Hepatocyte (in vitro differentiated cells): ENCODE results near the gene TCHP. TPM values are rescaled to one million over a fixed set of nuclear protein-coding genes. Genes with fewer than 3 reads are reported as not detected.

Experiments
- DNase-seq: peaks from one replicate; pipeline ENCODE4 v3.0.0-alpha.2; 2016; ENCODE audit warnings: low spot score
- H2AFZ ChIP-seq: fragments of 200-600 bp; sonication (generic); 2 replicates; pipeline ENCODE4 v1.6.0; 2016; ENCODE audit warnings: antibody characterized with exemption, mild to moderate bottlenecking
- H3K27ac ChIP-seq: fragments of 200-600 bp; sonication (generic); 2 replicates; pipeline ENCODE4 v1.5.1; 2016; ENCODE audit warnings: mild to moderate bottlenecking
- H3K27me3 ChIP-seq: fragments of 200-600 bp; sonication (generic); 2 replicates; pipeline ENCODE4 v1.6.1; 2016
- H3K36me3 ChIP-seq: fragments of 200-600 bp; sonication (generic); replicated peaks from 2 replicates; pipeline ENCODE4 v1.5.1; 2016; ENCODE audit warnings: low read depth; ENCODE audit not compliant: insufficient read depth
- H3K4me1 ChIP-seq: fragments of 200-600 bp; sonication (generic); 2 replicates; pipeline ENCODE4 v1.5.1; 2016; ENCODE audit warnings: mild to moderate bottlenecking, moderate library complexity; ENCODE audit not compliant: insufficient read depth
- H3K4me2 ChIP-seq: fragments of 200-600 bp; sonication (generic); 2 replicates; pipeline ENCODE4 v1.6.0; 2016
- H3K4me3 ChIP-seq: fragments of 200-600 bp; sonication (generic); 2 replicates; pipeline ENCODE4 v1.5.1; 2016; ENCODE audit warnings: mild to moderate bottlenecking
- H3K79me2 ChIP-seq: fragments of 200-600 bp; sonication (generic); 2 replicates; pipeline ENCODE4 v1.6.0; 2017; ENCODE audit warnings: mild to moderate bottlenecking
- H3K9me2 ChIP-seq: fragments of 200-600 bp; sonication (generic); replicated peaks from 2 replicates; pipeline ENCODE4 v1.6.0; 2017; ENCODE audit warnings: mild to moderate bottlenecking; ENCODE audit not compliant: insufficient read depth
- H3K9me3 ChIP-seq: fragments of 200-600 bp; sonication (generic); 2 replicates; pipeline ENCODE4 v1.5.1; 2016; ENCODE audit warnings: low read depth, mild to moderate bottlenecking
- H4K20me1 ChIP-seq: fragments of 200-600 bp; sonication (generic); 2 replicates; pipeline ENCODE4 v1.6.0; 2016; ENCODE audit warnings: mild to moderate bottlenecking; ENCODE audit not compliant: insufficient read depth, poor library complexity, severe bottlenecking
- EZH2 ChIP-seq: fragments of 200-600 bp; sonication (generic); IDR thresholded peaks from 2 replicates; pipeline ENCODE4 v1.6.1; 2016; ENCODE audit warnings: antibody characterized with exemption, mild to moderate bottlenecking, borderline replicate concordance
- EZH2phosphoT487 ChIP-seq: fragments of 200-600 bp; sonication (generic); IDR thresholded peaks from one replicate; pipeline ENCODE4 v1.6.1; 2018; ENCODE audit warnings: antibody characterized with exemption, mild to moderate bottlenecking, low read depth, moderate library complexity; ENCODE audit not compliant: unreplicated experiment, severe bottlenecking
- WGBS: methylation state at CpG from one replicate; pipeline ENCODE4 v1.1.6; 2016; ENCODE audit warnings: low lambda C conversion rate; ENCODE audit errors: missing lambda C conversion rate; 5-methylcytosine and 5-hydroxymethylcytosine counted together
- polyA plus RNA-seq: library from polyadenylated mRNA; unstranded; fragments of >200 nt; fragmentation: Nextera tagmentation; extraction: Ambion mirVana; gene quantifications from 2 replicates; pipeline ENCODE4 v1.2.1, GENCODE V29; 2016
- total RNA-seq: library from RNA; depleted of rRNA; stranded (reverse); fragments of >200 nt; gene quantifications from 2 replicates; pipeline ENCODE4 v1.2.3, GENCODE V29; 2014
- TF ChIP-seq, protein P1 (sequence below): fragments of 200-600 bp; sonication (generic); IDR thresholded peaks from 2 replicates; pipeline ENCODE4 v1.5.1; 2016; ENCODE audit warnings: antibody characterized with exemption, mild to moderate bottlenecking; ENCODE audit not compliant: poor library complexity

Gene TCHP
- total and polyA plus RNA-seq, 2 experiments from 2014 or later: 5.5 to 8.0 TPM

DNA sequence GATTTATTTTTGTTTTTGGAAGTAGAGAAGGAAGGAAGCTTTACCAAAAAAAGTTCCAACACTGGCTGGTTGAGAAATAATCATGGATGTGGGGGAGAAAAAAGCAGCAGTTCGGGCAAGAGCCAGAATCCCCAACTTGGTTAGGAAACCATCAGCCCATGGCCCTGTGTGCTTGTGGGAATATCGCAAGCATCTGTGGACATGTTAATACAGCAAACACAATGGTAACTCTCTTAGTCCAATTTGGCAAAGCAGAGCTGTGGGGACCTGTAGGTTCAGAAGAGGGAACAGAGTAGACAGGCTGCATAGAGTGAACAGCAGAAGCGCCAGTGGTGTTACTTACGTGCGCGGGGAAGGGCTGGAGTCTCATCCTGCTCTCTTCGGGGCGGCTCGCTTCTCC, 46.8 kb downstream of the TCHP start:
- TF ChIP-seq EZH2phosphoT487 (no peak), EZH2 (no peak)
- TF ChIP-seq, protein P1, sequence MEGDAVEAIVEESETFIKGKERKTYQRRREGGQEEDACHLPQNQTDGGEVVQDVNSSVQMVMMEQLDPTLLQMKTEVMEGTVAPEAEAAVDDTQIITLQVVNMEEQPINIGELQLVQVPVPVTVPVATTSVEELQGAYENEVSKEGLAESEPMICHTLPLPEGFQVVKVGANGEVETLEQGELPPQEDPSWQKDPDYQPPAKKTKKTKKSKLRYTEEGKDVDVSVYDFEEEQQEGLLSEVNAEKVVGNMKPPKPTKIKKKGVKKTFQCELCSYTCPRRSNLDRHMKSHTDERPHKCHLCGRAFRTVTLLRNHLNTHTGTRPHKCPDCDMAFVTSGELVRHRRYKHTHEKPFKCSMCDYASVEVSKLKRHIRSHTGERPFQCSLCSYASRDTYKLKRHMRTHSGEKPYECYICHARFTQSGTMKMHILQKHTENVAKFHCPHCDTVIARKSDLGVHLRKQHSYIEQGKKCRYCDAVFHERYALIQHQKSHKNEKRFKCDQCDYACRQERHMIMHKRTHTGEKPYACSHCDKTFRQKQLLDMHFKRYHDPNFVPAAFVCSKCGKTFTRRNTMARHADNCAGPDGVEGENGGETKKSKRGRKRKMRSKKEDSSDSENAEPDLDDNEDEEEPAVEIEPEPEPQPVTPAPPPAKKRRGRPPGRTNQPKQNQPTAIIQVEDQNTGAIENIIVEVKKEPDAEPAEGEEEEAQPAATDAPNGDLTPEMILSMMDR: no peak
- Histone ChIP-seq H3K9me2 (no peaks in the 10 kb centered on the region), H3K4me2 (no peak overlapping the region), H3K27ac (no peak overlapping the region), H3K79me2 (no peaks in the 10 kb centered on the region), H2AFZ (no peak overlapping the region), H3K4me1 (peaks cover 27% of the 10 kb centered on the region), H4K20me1 (no peaks in the 10 kb centered on the region), H3K36me3 (no peaks in the 10 kb centered on the region), H3K4me3 (no peak overlapping the region), H3K9me3 (no peaks in the 10 kb centered on the region), H3K27me3 (no peaks in the 10 kb centered on the region)
- no peak for DNase-seq
- WGBS: 94% methylated on average over 9 of the region's 9 CpGs

DNA sequence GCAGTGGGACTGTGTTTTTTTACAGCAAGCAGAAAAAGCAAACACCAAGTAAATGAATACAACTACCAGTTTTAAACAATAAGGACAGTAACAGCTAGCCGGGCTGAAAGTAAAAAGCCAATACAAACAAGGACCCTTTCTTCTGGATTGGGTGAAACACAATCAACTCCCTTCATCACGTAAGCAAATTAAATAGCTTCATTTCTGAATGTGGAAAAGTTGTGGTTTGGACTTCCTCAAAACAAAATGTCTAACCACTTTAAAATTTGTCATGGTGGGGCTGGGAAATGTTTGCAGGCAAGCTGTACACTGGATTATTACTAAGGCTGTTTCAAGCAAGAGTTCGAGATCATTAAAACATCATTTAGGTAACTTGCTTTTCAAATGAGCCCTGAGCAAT, 47.4 kb downstream of the TCHP start:
- Histone ChIP-seq H3K9me2 (no peaks in the 10 kb centered on the region), H3K27me3 (no peaks in the 10 kb centered on the region), H3K4me3 (no peak overlapping the region), H3K4me1 (peaks cover 27% of the 10 kb centered on the region), H4K20me1 (no peaks in the 10 kb centered on the region), H3K9me3 (no peaks in the 10 kb centered on the region), H3K4me2 (no peak overlapping the region), H2AFZ (no peak overlapping the region), H3K36me3 (no peaks in the 10 kb centered on the region), H3K27ac (peak overlapping the region; percentile 48), H3K79me2 (no peaks in the 10 kb centered on the region)
- TF ChIP-seq, protein P1: no peak
- no peak for TF ChIP-seq EZH2phosphoT487
- no peak for TF ChIP-seq EZH2
- DNase-seq: no peak
- 81% methylated on average over 3 of the region's 3 CpGs for WGBS

DNA sequence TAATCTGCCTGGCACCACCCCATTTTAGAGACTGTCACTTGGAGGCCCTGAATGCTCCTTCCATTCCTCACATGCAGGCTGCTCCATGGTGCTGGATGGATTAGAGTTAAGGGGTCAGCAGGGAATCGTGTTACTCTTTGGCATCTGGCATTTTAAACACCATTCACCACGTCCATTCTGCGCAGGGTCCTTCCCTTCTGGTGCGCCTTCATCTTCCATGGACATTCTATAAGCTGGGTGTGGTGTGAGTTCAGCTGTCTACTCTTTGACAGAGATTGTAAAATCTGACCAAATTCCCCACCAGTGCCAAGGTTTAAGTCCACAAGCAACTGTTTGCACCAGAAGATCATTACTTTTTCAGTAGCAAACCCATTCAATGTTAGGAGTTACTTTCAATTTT, 48.3 kb downstream of the TCHP start:
- Histone ChIP-seq H3K4me1 (peaks cover 27% of the 10 kb centered on the region), H3K79me2 (no peaks in the 10 kb centered on the region), H2AFZ (no peak overlapping the region), H3K36me3 (no peaks in the 10 kb centered on the region), H4K20me1 (no peaks in the 10 kb centered on the region), H3K9me3 (no peaks in the 10 kb centered on the region), H3K9me2 (no peaks in the 10 kb centered on the region), H3K27ac (peak overlapping the region; percentile 48), H3K27me3 (no peaks in the 10 kb centered on the region), H3K4me2 (no peak overlapping the region), H3K4me3 (no peak overlapping the region)
- 75% methylated on average over 4 of the region's 4 CpGs for WGBS
- no peak for DNase-seq
- no peak for TF ChIP-seq EZH2
- no peak for TF ChIP-seq EZH2phosphoT487
- TF ChIP-seq, protein P1: no peak

DNA sequence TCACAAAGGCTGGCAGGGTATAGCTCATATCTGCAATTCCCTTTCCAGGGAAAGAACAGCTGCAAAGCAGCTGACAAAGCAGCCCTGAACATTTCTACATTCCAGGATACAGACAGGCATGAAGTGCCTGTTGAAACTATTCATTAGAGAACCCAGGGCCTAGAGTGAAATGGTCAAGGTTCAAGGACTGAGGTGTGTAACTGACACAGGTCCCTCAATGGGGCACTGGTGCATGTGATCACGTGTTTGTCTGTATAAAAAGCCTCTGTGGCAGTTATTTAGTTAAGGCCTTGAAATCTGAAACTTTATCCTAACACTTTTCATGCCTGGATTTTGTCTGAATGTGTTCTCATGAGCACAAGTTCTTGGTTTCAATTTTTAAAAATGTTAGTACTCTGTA, 49.0 kb downstream of the TCHP start:
- peak overlapping the region; percentile 48 for H3K27ac ChIP-seq
- no peaks in the 10 kb centered on the region for H3K36me3 ChIP-seq
- no peaks in the 10 kb centered on the region for H4K20me1 ChIP-seq
- 33% methylated on average over 1 of the region's 1 CpG for WGBS
- DNase-seq: peak; percentile 68
- H3K79me2 ChIP-seq: no peaks in the 10 kb centered on the region
- H3K4me1 ChIP-seq: peaks cover 27% of the 10 kb centered on the region
- H3K27me3 ChIP-seq: no peaks in the 10 kb centered on the region
- TF ChIP-seq EZH2 (no peak), EZH2phosphoT487 (no peak)
- TF ChIP-seq, protein P1: no peak
- H3K9me3 ChIP-seq: no peaks in the 10 kb centered on the region
- peak overlapping the region; percentile 7 for H3K4me2 ChIP-seq
- no peak overlapping the region for H2AFZ ChIP-seq
- no peaks in the 10 kb centered on the region for H3K9me2 ChIP-seq
- H3K4me3 ChIP-seq: no peak overlapping the region
